C1 segment of cervical spinal cord (tissue), 14 donors: Measurements from ENCODE around the gene ALPL.

ENCODE experiments used
- DNase-seq, 14 donors: peaks; one replicate each; lab custom pipeline; 2025; lab: John Stamatoyannopoulos, UW

The ALPL gene

GRCh38 chr1:21526441-21526840, 17.2 kb downstream of the ALPL start:
- no peak for DNase-seq

GRCh38 chr1:21530368-21531016, 21.3 kb downstream of the ALPL start:
- peak in 1 of 14 donors; percentile 45 for DNase-seq

- no peak for DNase-seq
These were observed 22.0 kb downstream of the ALPL start for GRCh38 chr1:21531241-21531640.

- DNase-seq: no peak
These were observed 23.3 kb downstream of the ALPL start for GRCh38 chr1:21532496-21532895.

- DNase-seq: no peak
These were observed 23.8 kb downstream of the ALPL start for GRCh38 chr1:21532992-21533534.

GRCh38 chr1:21534146-21534545, 24.9 kb downstream of the ALPL start:
- no peak for DNase-seq

GRCh38 chr1:21534674-21535378, 25.6 kb downstream of the ALPL start:
- no peak for DNase-seq

- no peak for DNase-seq
These were observed 27.0 kb downstream of the ALPL start for GRCh38 chr1:21536218-21536617.

- DNase-seq: peak in 4 of 14 donors; percentile 6 to 13 (median 10)
These were observed 28.3 kb downstream of the ALPL start for GRCh38 chr1:21537511-21537931.

- DNase-seq: no peak
These were observed 28.9 kb downstream of the ALPL start for GRCh38 chr1:21537932-21538630.

GRCh38 chr1:21539933-21540332, 30.7 kb downstream of the ALPL start:
- DNase-seq: peak in 1 of 14 donors; percentile 55

GRCh38 chr1:21541329-21541728, 32.1 kb downstream of the ALPL start:
- peak in 1 of 14 donors; percentile 3 for DNase-seq

GRCh38 chr1:21541835-21542234, 32.6 kb downstream of the ALPL start:
- DNase-seq: peak in 1 of 14 donors; percentile 18

GRCh38 chr1:21543598-21543997, 34.4 kb downstream of the ALPL start:
- DNase-seq: no peak

GRCh38 chr1:21544095-21544494, 34.9 kb downstream of the ALPL start:
- DNase-seq: no peak

- no peak for DNase-seq
These were observed 37.1 kb downstream of the ALPL start for GRCh38 chr1:21546122-21546825.

GRCh38 chr1:21547876-21548275, 38.7 kb downstream of the ALPL start:
- peak in 10 of 14 donors; percentile 15 to 82 (median 56) for DNase-seq

GRCh38 chr1:21550097-21550496, 40.9 kb downstream of the ALPL start:
- no peak for DNase-seq

- DNase-seq: no peak
These were observed 41.7 kb downstream of the ALPL start for GRCh38 chr1:21550866-21551475.

- no peak for DNase-seq
These were observed 43.5 kb downstream of the ALPL start for GRCh38 chr1:21552715-21553114.
